GM18873 (cell line): ENCODE results near the gene FNBP1.
"Not testable (repeated sequence)": the region's sequence is repeated elsewhere in the genome, so short reads cannot be mapped to it uniquely, and the experiment has no call there.

Experiments
- ATAC-seq: cut with Tn5 transposase; IDR thresholded peaks from one replicate; pipeline ENCODE4 v1.9.1; 2021; ENCODE audit warnings: mild to moderate bottlenecking, moderate library complexity, moderate number of reproducible peaks; ENCODE audit not compliant: unreplicated experiment, low FRiP score

FNBP1 gene

GRCh38 chr9:129996161-129996830, 46.7 kb downstream of the FNBP1 start:
- ATAC-seq, result no peak

- ATAC-seq, result no peak
These were observed 47.4 kb downstream of the FNBP1 start for GRCh38 chr9:129995409-129996160.

- no peak for ATAC-seq
These were observed 48.1 kb downstream of the FNBP1 start for GRCh38 chr9:129994882-129995281.

- not testable (repeated sequence) for ATAC-seq
These were observed 51.9 kb downstream of the FNBP1 start for GRCh38 chr9:129991139-129991538.

- no peak for ATAC-seq
These were observed 52.5 kb downstream of the FNBP1 start for GRCh38 chr9:129990269-129991010.

- no peak for ATAC-seq
These were observed 53.2 kb downstream of the FNBP1 start for GRCh38 chr9:129989740-129990139.

GRCh38 chr9:129989362-129989708, 53.7 kb downstream of the FNBP1 start:
- no peak for ATAC-seq

GRCh38 chr9:129988607-129989361, 54.2 kb downstream of the FNBP1 start:
- peak; percentile 65 for ATAC-seq

GRCh38 chr9:129987941-129988340, 55.0 kb downstream of the FNBP1 start:
- no peak for ATAC-seq

- ATAC-seq, result no peak
These were observed 55.9 kb downstream of the FNBP1 start for GRCh38 chr9:129987047-129987446.

- ATAC-seq, result not testable (repeated sequence)
These were observed 58.4 kb downstream of the FNBP1 start for GRCh38 chr9:129984589-129984988.

- no peak for ATAC-seq
These were observed 59.1 kb downstream of the FNBP1 start for GRCh38 chr9:129983891-129984290.

- no peak for ATAC-seq
These were observed 61.6 kb downstream of the FNBP1 start for GRCh38 chr9:129981180-129981907.

- not testable (repeated sequence) for ATAC-seq
These were observed 62.8 kb downstream of the FNBP1 start for GRCh38 chr9:129980224-129980623.

- no peak for ATAC-seq
These were observed 63.8 kb downstream of the FNBP1 start for GRCh38 chr9:129979071-129979745.

GRCh38 chr9:129972816-129973215, 70.2 kb downstream of the FNBP1 start:
- no peak for ATAC-seq

GRCh38 chr9:129968690-129969485, 74.1 kb downstream of the FNBP1 start:
- no peak for ATAC-seq

GRCh38 chr9:129964901-129965734, 77.9 kb downstream of the FNBP1 start:
- ATAC-seq, result no peak
